GM19043 (cell line): ENCODE results near the gene C2CD5.

Experiments
- ATAC-seq: cut with Tn5 transposase; IDR thresholded peaks from one replicate; pipeline ENCODE4 v1.9.1; 2021; ENCODE audit warnings: low read depth; ENCODE audit not compliant: unreplicated experiment

C2CD5 gene

GRCh38 chr12:22435583-22435982, 108.8 kb downstream of the C2CD5 start:
- ATAC-seq, result no peak

GRCh38 chr12:22431693-22432251, 112.6 kb downstream of the C2CD5 start:
- ATAC-seq, result no peak

GRCh38 chr12:22416801-22417200, 127.5 kb downstream of the C2CD5 start:
- no peak for ATAC-seq

GRCh38 chr12:22415342-22416309, 128.7 kb downstream of the C2CD5 start:
- no peak for ATAC-seq

GRCh38 chr12:22414742-22415141, 129.6 kb downstream of the C2CD5 start:
- ATAC-seq, result no peak

GRCh38 chr12:22413592-22413991, 130.8 kb downstream of the C2CD5 start:
- no peak for ATAC-seq

- ATAC-seq, result no peak
Measured at GRCh38 chr12:22412581-22412980, 131.8 kb downstream of the C2CD5 start.

GRCh38 chr12:22410486-22410885, 133.9 kb downstream of the C2CD5 start:
- no peak for ATAC-seq

GRCh38 chr12:22409377-22410164, 134.8 kb downstream of the C2CD5 start:
- peak; percentile 96 for ATAC-seq

GRCh38 chr12:22408610-22409376, 135.5 kb downstream of the C2CD5 start:
- no peak for ATAC-seq

- no peak for ATAC-seq
Measured at GRCh38 chr12:22407397-22407796, 136.9 kb downstream of the C2CD5 start.

- no peak for ATAC-seq
Measured at GRCh38 chr12:22406627-22407026, 137.7 kb downstream of the C2CD5 start.

GRCh38 chr12:22399464-22400180, 144.7 kb downstream of the C2CD5 start:
- ATAC-seq, result no peak
